ENCODE measurements around the gene OPTC. TPM values are rescaled to one million over a fixed set of nuclear protein-coding genes. Genes with fewer than 3 reads are reported as not detected.

OPTC gene
- total RNA-seq, 3 donors from 2014 or later: not detected

GRCh38 chr1:203546274-203546673, 52.3 kb downstream of the OPTC start:
- Histone ChIP-seq H3K36me3 (no peaks in the 10 kb centered on the region), H3K9me3 (no peaks in the 10 kb centered on the region), H3K4me3 (no peak overlapping the region), H3K27ac (no peak overlapping the region), H3K4me1 (no peaks in the 10 kb centered on the region), H3K27me3 (no peaks in the 10 kb centered on the region)
- no peak for TF ChIP-seq CTCF (IDR thresholded peaks at IDR 0.05)
- no peak for TF ChIP-seq POLR2A (IDR thresholded peaks at IDR 0.05)
- no peak for TF ChIP-seq POLR2AphosphoS5 (IDR thresholded peaks at IDR 0.05)
- intact Hi-C loops (cut with DNase I; ENCODE audit: low total_unique reads): loop anchor here (5.0 kb wide), 1 partner anchor 1206 kb away; no protein-coding TSS in a partner anchor
- DNase-seq (ENCODE audit: low spot score in 2 of 2): no peak

- no peak overlapping the region for H3K27ac ChIP-seq
- no peak overlapping the region for H3K4me3 ChIP-seq
- H3K9me3 ChIP-seq: no peaks in the 10 kb centered on the region
- no peaks in the 10 kb centered on the region for H3K27me3 ChIP-seq
- H3K36me3 ChIP-seq: no peaks in the 10 kb centered on the region
- TF ChIP-seq POLR2AphosphoS5 (IDR thresholded peaks at IDR 0.05): no peak
- TF ChIP-seq CTCF (IDR thresholded peaks at IDR 0.05): no peak
- TF ChIP-seq POLR2A (IDR thresholded peaks at IDR 0.05): no peak
- no peak for DNase-seq (ENCODE audit: low spot score in 2 of 2)
- H3K4me1 ChIP-seq: no peaks in the 10 kb centered on the region
- intact Hi-C loops (cut with DNase I; ENCODE audit: low total_unique reads): loop anchor here (5.0 kb wide), 1 partner anchor 1205 kb away; no protein-coding TSS in a partner anchor
Measured at GRCh38 chr1:203547147-203547546, 53.2 kb downstream of the OPTC start.

- TF ChIP-seq POLR2AphosphoS5 (IDR thresholded peaks at IDR 0.05) (no peak), POLR2A (IDR thresholded peaks at IDR 0.05) (no peak), CTCF (IDR thresholded peaks at IDR 0.05) (no peak)
- intact Hi-C loops (cut with DNase I; ENCODE audit: low total_unique reads): loop anchor here (5.0 kb wide), 1 partner anchor 1204 kb away; no protein-coding TSS in a partner anchor
Measured at GRCh38 chr1:203547771-203548421, 53.9 kb downstream of the OPTC start.

GRCh38 chr1:203548892-203549291, 54.9 kb downstream of the OPTC start:
- Histone ChIP-seq H3K4me1 (no peaks in the 10 kb centered on the region), H3K27me3 (no peaks in the 10 kb centered on the region), H3K36me3 (no peaks in the 10 kb centered on the region), H3K9me3 (no peaks in the 10 kb centered on the region), H3K27ac (no peak overlapping the region), H3K4me3 (no peak overlapping the region)
- no peak for DNase-seq (ENCODE audit: low spot score in 2 of 2)
- TF ChIP-seq POLR2A (IDR thresholded peaks at IDR 0.05): no peak
- TF ChIP-seq POLR2AphosphoS5 (IDR thresholded peaks at IDR 0.05): no peak
- no peak for TF ChIP-seq CTCF (IDR thresholded peaks at IDR 0.05)
- intact Hi-C loops (cut with DNase I; ENCODE audit: low total_unique reads): loop anchor here (5.0 kb wide), 1 partner anchor 1203 kb away; no protein-coding TSS in a partner anchor

More at GRCh38 chr1:203547771-203548421, 53.9 kb downstream of the OPTC start:
- Histone ChIP-seq H3K9me3 (no peaks in the 10 kb centered on the region), H3K4me3 (no peak overlapping the region), H3K27ac (no peak overlapping the region), H3K4me1 (no peaks in the 10 kb centered on the region), H3K27me3 (no peaks in the 10 kb centered on the region), H3K36me3 (no peaks in the 10 kb centered on the region)
- no peak for DNase-seq (ENCODE audit: low spot score in 2 of 2)

- Histone ChIP-seq H3K27me3 (no peaks in the 10 kb centered on the region), H3K27ac (no peak overlapping the region), H3K4me1 (no peaks in the 10 kb centered on the region), H3K36me3 (no peaks in the 10 kb centered on the region), H3K9me3 (no peaks in the 10 kb centered on the region), H3K4me3 (no peak overlapping the region)
- intact Hi-C loops (cut with DNase I; ENCODE audit: low total_unique reads): loop anchor here (5.0 kb wide), 1 partner anchor 1203 kb away; no protein-coding TSS in a partner anchor
- no peak for DNase-seq (ENCODE audit: low spot score in 2 of 2)
- TF ChIP-seq POLR2A (IDR thresholded peaks at IDR 0.05): no peak
- no peak for TF ChIP-seq POLR2AphosphoS5 (IDR thresholded peaks at IDR 0.05)
- TF ChIP-seq CTCF (IDR thresholded peaks at IDR 0.05): no peak
Measured at GRCh38 chr1:203549309-203549708, 55.4 kb downstream of the OPTC start.

Measured in breast epithelium (tissue), 4 donors.